HG03139 (cell line): ENCODE measurements around the gene ERGIC1.

Experiments used
- ATAC-seq: cut with Tn5 transposase; IDR thresholded peaks from one replicate; pipeline ENCODE4 v1.9.1; 2021; ENCODE audit not compliant: unreplicated experiment

Gene ERGIC1

DNA sequence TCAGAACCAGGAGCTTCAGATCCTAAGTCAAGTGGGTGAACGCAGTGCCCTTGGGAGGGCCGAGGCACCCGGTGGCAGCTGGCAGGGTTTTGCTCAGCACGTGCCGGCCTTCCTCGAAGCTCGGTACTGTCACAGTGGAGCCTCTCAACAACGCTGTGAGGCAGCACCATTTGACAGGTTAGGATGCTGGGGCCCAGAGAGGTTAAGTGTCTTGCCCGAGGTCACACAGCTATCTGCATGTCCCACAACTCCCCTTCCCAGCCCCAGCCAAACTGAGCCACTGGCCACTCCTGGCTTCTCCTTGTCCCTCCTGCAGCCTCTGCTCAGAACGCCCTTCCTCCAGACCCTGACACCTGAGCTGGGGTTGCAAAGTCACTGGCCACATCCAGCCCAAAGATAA, 81.5 kb downstream of the ERGIC1 start:
- ATAC-seq = no peak

DNA sequence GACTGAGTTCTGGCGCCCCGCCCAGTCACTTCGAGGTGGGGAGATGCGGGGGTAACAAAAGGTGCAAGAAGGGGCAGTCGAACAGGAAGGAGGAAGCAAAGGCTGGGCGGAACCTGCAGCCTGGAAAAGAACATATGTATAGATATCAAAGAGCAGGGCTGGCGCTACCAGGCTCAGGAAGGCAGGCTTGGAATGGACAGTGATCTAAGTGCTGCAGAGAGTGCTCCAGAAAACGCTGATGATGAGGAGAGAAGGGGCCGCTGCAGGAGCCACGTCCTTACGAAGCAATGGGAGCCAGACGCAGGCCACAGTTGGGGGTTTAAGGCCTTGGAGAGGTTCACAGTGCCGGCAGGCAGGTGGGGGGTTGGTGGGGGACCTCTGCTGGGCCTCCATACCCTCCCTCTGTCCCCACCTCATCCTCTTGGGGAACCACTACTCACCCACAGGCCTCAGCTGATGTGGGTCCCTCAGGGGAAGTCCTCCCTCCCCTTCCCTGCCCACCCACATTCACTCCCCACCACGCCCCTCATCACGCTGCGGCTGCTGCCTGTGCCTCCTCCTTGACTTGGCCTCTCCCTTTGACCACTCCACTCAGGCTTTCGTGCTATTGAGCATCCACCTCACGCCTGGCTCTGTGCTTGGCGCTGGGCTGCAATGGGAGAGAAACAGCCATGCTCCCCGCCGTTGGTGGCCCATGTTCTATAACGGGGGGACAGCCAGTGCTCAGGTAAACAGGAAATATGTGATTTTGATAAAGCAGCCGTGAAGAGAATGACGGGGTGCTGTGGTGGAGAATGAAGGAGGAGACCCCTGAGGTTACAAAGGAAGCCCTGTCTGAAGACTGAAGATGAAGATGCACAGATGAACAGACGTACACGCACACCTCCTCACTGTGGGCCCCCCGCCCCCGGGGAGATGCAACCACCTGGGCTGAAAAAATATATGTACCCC, 84.6 kb downstream of the ERGIC1 start:
- no peak for ATAC-seq

GRCh38 chr5:172919525-172920446, 85.7 kb downstream of the ERGIC1 start:
- no peak for ATAC-seq

- ATAC-seq = no peak
Measured at GRCh38 chr5:172920447-172920849, 86.4 kb downstream of the ERGIC1 start.

DNA sequence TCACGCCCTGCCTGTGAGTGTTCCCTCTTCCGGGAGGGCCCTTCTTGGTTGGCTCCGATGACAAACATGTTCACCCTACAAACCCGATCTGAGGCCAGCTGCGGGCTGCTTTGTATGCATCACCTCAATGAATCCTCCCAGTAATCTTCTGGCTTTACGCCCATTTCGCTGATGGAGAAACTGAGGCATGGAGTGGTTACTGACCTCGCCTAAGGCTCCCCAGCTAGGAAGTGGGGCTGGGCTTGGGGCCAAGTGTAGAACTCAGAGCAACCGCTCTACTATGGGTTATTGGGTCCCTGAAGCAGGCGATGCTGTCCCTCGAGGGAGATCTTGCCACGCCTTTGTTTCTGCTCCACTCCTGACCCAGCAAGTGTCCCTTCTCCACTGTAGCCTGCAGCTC, 86.9 kb downstream of the ERGIC1 start:
- no peak for ATAC-seq

- ATAC-seq = no peak
Measured at GRCh38 chr5:172921906-172922305, 87.9 kb downstream of the ERGIC1 start.

DNA sequence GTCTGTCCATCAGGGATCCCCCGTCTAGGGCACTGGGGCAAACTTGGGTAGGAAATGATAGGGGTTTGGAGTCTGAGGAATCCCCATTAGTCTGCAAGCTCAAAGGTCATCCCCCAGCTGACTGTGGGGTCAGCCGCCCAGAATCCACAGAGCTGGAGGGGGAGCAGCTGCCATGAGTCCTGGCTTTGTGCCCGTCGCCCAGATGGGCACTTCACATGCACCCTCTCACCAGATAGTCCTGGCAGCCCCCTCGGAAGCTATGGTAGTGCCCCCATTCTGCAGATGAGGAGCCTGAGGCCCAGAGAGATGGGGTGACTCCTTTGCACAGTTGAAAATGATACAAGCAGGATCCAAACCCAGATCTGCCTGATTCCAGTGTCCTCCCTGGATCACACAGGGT, 89.5 kb downstream of the ERGIC1 start:
- no peak for ATAC-seq

DNA sequence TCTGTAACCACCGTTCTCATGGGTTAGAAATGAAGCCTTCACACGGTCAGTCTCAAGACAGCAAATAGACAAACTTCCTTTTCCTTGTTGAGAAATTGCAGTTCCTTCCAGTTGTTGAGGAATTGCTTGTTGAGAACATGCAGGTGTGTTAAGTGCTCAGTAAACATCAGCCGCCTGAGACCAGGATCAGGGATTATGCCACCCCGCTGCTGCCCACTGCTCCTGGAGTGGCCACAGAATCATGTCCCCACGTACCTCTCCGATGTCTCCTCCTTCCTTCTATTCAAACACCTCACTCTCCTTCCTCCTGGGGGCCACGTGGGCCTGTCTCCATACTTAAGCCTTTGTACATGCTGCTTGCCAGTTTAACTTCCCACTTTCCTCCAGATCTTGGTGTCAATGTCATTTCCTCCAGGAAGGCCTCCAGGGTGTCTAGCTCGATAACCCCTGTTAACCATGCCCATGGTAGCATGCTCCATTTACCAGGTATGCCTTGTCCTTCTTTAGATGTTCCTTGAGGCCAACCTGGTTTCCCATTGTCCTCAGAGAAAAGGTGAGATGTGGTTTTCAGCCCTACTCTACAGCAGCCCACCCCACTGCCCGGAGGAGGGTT, 91.4 kb downstream of the ERGIC1 start:
- no peak for ATAC-seq

DNA sequence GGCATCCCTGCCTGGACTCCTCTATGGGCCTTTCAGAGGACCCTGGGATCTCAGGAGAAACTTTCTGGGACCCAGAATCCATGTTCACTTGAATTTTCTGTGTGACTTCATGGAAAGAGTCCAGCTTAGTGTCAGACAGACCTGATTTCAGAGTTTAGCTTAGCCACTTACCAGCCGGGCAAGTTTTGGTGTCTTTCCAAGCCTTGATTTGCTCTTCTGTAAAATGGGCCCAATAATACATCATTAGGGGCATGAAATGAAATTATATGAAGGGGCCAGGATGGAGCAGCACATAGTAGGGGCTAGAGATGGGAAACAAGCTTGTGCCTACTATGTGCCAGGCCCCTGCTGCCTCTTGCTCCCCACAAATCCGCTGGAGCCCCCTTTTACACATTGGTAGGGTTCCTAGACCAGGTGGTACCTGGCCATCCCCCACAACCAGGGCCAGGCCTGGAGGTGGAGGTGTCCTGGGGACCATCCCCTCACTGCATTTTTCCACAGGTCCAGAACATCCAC, 92.0 kb downstream of the ERGIC1 start:
- no peak for ATAC-seq

DNA sequence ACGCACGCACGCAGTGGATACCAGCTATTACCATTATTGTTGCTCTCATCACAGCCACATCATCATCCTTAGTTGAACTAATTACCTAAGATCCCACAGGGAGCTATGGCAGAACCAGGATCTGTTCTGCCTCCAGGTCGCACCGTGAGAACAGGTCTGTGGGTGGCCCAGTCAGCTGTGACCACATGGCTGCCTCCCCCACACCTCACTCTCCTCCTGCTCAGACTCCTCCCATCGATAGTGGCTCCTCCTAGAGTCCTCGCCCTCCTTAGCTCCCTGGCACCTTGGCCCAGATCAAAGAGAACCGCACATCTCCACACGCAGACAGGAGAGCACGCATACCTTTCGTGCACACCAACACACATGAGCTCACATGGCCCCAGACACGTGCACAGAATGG, 92.7 kb downstream of the ERGIC1 start:
- no peak for ATAC-seq

GRCh38 chr5:172929371-172929838, 95.4 kb downstream of the ERGIC1 start:
- no peak for ATAC-seq

DNA sequence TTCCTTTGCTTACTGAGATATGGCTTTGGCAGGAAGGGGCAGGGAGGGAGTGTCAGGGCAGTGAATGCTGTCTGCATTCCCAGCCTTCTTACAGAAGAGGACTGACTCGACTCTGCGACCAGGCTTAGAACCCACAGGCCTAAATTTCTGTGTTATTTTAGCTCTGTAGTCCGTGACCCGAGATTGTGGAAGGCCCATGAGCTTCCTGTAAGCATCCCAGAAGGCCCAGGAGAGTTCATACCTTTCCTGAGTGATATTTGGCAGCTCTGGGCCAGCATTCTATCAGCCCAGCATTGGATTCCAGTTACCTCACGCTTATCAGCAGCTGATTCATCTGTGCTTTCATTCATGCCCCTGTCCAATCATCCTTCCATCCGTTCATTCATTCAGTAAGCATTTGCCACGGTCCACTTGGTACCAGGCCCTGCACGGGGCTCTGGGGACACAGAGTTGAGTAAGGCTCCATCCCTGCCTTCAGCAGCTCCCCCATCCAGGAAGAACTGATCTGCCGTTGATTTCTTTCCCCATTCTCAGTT, 97.0 kb downstream of the ERGIC1 start:
- ATAC-seq = no peak

DNA sequence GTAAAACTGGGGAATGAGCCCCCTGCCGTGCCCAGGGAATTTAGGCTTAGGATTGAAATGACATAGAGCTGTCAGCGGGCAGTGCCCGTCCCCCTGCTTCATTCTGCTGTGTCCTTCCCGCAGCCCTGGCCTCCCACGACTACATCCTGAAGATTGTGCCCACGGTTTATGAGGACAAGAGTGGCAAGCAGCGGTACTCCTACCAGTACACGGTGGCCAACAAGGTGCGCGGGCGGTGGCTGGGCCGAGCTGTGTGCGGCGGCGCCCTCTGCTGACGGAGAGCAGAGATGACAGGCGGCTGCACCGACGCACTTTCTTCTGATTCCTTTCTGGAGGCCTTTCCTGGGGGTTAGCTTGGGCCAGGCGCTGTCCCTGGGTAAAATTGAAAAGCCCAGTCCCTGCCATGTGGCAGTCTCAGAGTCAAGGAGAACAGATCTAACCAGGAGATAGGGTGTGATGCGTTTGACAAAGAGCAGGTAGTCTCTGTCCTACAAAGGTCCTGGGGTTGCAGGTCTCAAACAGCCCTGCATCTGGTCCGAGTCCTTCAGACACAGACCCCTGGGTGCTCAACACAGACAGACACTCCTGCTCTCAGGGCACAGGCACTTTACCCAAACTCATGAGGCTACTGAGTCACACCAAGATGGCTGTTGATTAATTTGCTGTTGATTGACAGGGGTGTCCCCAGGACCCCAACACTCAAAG, 98.4 kb downstream of the ERGIC1 start:
- no peak for ATAC-seq

GRCh38 chr5:172933238-172933637, 99.2 kb downstream of the ERGIC1 start:
- ATAC-seq = no peak

DNA sequence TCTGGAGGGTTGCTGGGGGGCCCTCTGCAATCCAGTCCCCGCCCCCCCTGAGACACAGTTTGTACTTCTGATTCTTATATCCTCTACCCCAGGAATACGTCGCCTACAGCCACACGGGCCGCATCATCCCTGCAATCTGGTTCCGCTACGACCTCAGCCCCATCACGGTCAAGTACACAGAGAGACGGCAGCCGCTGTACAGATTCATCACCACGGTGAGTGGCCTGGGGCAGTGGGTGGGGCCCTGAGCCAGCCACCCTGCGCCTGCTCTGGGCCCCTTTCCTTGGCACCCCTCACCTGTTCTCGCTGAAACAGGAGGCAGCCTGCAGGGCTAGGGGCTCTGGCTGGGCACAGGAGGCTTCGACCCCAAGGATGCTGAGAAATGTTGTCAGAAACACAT, 101.0 kb downstream of the ERGIC1 start:
- ATAC-seq = no peak

DNA sequence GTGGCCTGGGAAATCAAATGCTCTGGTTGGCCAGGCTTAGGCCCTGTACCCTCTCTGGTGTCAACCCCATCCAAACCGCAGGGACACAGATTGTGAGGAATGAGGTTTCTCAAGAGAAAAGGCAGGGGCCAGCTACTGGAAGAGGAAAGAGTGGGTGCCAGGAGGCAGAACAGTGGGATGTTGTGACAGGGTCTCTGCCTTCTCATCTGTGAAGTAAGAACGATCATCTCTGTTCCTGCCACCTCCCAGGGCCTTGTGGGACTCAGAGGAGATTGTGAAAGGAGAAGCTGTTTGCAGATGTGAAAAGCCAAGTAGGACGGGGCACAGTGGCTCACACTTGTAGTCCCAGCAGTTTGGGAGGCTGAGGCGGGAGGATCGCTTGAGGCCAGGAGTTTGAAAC, 102.3 kb downstream of the ERGIC1 start:
- no peak for ATAC-seq

DNA sequence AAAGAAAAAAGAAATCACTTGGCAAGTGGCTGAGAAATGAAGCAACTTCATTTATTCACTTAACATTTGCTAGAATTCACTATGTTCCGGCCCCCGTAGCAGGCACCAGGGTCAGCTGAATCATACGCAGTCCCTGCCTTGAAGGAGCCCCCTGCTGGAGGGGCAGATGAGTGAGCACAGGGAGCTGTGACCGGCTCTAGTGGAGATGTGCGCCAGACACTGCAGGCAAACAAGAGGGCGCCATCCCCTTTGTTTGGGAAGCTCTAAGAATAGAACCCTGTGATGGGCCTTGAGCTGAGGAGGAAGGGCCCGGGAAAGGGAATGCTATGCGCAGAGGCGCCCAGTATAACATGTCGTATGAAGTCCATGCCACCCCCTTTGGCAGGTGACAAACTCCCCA, 105.0 kb downstream of the ERGIC1 start:
- ATAC-seq = no peak

DNA sequence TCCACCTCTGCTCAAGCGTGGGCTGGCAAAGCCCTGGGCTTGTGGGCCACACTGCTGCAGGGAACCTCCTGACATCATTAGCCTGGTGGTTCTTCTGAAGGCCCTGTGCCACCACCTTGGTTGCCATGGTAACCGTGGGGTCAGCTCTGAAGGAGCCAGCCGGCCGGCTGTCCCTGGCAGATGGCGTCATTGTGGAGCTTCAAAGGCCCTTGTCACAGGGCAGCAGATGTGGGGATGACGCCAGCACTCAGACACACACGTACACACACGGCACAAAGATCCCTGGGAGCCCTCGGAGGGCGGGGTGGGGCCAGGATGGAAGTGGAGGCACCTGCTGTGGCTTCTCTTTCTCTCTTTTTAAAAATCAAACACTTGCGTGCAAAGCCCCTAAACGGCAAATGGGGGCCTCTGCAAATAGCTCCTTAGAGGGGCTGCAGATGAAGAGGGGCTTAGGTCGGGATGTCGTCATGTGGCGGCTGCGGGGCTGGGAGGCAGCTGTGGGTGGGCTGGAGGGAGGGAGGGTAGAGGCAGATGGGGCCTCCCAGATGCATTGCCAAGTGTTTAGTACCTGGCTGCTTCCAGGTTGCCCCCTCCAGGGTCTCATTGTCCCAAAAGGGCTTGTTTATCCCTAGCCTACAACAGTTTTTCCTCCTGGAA, 105.7 kb downstream of the ERGIC1 start:
- ATAC-seq = no peak

GRCh38 chr5:172940268-172941066, 106.4 kb downstream of the ERGIC1 start:
- no peak for ATAC-seq
